ENCODE measurements around the gene MDH1B.

- TF ChIP-seq CTCF (conservative IDR thresholded peaks at IDR 0.05; ENCODE audit: low read length) (no peak), EZH2phosphoT487 (IDR thresholded peaks at IDR 0.05; ENCODE audit: borderline replicate concordance) (no peak)
These were observed 63.0 kb downstream of the MDH1B start for GRCh38 chr2:206701952-206702605.
